ENCODE results near the gene MILR1. TPM values are rescaled to one million over a fixed set of nuclear protein-coding genes. Genes with fewer than 3 reads are reported as not detected.

Gene MILR1
- total and polyA plus RNA-seq, 2 experiments from 2014 or later, result 0.47 TPM

DNA sequence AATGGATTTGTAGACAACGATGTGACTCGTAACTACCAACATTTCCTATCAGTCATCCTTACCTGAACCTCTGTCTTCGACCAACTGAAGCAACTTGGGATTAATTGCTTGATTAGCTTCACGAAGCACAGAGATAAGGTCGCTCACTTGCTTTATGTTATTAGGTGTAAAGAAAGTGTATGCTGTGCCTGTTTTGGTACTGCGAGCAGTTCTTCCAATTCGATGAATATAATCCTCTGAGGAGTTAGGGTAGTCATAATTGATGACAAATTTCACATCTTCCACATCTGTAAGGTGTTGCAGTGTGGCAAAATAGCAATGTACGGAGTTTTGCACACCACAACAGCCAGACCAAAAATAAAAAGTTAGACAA is 51.6 kb downstream of the MILR1 start:
- WGBS (ENCODE audit: low lambda C conversion rate, missing lambda C conversion rate), result 89% methylated on average over 8 of the region's 8 CpGs
- Histone ChIP-seq H4K20me1 (ENCODE audit: insufficient read depth, poor library complexity, severe bottlenecking) (peaks cover 72% of the 10 kb centered on the region), H3K4me2 (no peak overlapping the region), H3K4me3 (no peak overlapping the region), H3K27me3 (no peaks in the 10 kb centered on the region), H3K9me3 (ENCODE audit: low read depth) (no peaks in the 10 kb centered on the region), H3K79me2 (peaks cover 71% of the 10 kb centered on the region), H3K36me3 (replicated peaks; ENCODE audit: insufficient read depth, low read depth) (peaks cover 13% of the 10 kb centered on the region), H3K4me1 (ENCODE audit: insufficient read depth) (peaks cover 34% of the 10 kb centered on the region), H3K27ac (no peak overlapping the region), H2AFZ (no peak overlapping the region), H3K9me2 (replicated peaks; ENCODE audit: insufficient read depth) (no peaks in the 10 kb centered on the region)
- TF ChIP-seq EZH2 (IDR thresholded peaks at IDR 0.05; ENCODE audit: borderline replicate concordance), result no peak
- TF ChIP-seq EZH2phosphoT487 (IDR thresholded peaks at IDR 0.05; ENCODE audit: low read depth, severe bottlenecking, unreplicated experiment), result no peak
- TF ChIP-seq, protein P1, sequence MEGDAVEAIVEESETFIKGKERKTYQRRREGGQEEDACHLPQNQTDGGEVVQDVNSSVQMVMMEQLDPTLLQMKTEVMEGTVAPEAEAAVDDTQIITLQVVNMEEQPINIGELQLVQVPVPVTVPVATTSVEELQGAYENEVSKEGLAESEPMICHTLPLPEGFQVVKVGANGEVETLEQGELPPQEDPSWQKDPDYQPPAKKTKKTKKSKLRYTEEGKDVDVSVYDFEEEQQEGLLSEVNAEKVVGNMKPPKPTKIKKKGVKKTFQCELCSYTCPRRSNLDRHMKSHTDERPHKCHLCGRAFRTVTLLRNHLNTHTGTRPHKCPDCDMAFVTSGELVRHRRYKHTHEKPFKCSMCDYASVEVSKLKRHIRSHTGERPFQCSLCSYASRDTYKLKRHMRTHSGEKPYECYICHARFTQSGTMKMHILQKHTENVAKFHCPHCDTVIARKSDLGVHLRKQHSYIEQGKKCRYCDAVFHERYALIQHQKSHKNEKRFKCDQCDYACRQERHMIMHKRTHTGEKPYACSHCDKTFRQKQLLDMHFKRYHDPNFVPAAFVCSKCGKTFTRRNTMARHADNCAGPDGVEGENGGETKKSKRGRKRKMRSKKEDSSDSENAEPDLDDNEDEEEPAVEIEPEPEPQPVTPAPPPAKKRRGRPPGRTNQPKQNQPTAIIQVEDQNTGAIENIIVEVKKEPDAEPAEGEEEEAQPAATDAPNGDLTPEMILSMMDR (IDR thresholded peaks at IDR 0.05; ENCODE audit: poor library complexity), result no peak
- DNase-seq (ENCODE audit: low spot score), result no peak

DNA sequence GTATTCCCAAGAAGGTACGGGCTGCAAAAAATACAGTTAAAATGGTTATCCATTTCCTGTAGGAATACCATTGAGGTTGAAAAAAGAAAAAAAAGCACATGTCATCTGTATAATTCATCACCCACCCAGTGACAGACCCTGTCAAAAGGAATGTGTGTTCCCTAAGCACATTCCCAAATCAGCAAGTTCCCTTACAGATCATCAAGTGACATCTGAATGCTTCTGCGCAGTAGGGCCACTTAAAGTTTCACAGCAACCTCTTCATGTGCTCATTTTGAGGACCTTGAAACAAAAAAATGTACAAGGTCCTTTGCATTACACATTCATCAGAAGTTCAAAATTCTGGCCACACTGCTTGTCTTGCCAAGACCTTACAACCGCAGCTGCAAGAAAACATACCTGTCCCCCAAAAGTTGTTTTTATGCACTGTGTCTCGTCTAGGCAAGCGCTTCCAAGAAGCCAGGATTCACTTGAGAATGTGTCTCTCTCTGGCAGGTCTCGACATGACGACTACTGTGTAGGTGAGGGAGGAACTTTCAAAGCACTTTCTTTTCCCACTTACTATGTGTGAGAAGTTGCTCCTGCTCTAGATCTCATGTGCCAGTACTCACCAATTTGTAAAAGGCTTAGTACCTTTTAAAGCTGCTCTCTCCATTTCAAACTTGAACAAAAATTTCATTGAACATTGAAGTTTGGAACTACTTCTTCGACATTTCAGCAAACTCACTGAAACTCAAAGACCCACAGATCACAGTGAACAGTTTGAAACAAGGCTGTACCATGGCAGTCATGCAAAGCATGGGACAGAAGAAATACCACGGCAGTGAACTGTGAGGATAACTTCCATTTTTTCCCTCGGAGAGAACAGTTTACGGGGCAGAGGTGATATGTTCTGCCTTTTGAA is 52.2 kb downstream of the MILR1 start:
- WGBS (ENCODE audit: low lambda C conversion rate, missing lambda C conversion rate), result 94% methylated on average over 11 of the region's 11 CpGs
- Histone ChIP-seq H3K4me2 (no peak overlapping the region), H3K9me2 (replicated peaks; ENCODE audit: insufficient read depth) (no peaks in the 10 kb centered on the region), H3K79me2 (peaks cover 70% of the 10 kb centered on the region), H3K36me3 (replicated peaks; ENCODE audit: insufficient read depth, low read depth) (peaks cover 13% of the 10 kb centered on the region), H3K9me3 (ENCODE audit: low read depth) (no peaks in the 10 kb centered on the region), H3K4me1 (ENCODE audit: insufficient read depth) (peaks cover 29% of the 10 kb centered on the region), H3K27me3 (no peaks in the 10 kb centered on the region), H3K27ac (no peak overlapping the region), H3K4me3 (no peak overlapping the region), H4K20me1 (ENCODE audit: insufficient read depth, poor library complexity, severe bottlenecking) (peaks cover 72% of the 10 kb centered on the region), H2AFZ (no peak overlapping the region)
- TF ChIP-seq EZH2phosphoT487 (IDR thresholded peaks at IDR 0.05; ENCODE audit: low read depth, severe bottlenecking, unreplicated experiment), result no peak
- TF ChIP-seq, protein P1 (IDR thresholded peaks at IDR 0.05; ENCODE audit: poor library complexity), result no peak
- TF ChIP-seq EZH2 (IDR thresholded peaks at IDR 0.05; ENCODE audit: borderline replicate concordance), result no peak
- DNase-seq (ENCODE audit: low spot score), result no peak

DNA sequence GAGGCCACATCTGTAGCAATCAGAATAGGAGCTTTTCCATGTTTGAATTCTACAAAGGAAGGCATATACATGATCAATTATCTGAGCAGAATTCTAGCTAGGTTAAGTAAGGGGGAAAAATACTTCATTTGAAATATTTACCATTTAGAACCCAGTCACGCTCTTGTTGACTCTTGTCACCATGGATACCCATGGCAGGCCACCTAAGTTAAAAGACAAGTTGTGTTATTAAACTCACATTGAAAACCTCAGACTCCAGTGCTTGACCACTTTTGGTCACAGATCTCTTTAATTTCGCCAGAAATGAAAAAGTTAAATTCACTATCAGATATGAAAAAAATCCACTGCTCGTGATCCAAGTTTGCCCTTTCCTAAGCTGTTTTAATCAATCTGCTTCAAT is 53.1 kb downstream of the MILR1 start:
- Histone ChIP-seq H2AFZ (no peak overlapping the region), H3K4me3 (no peak overlapping the region), H3K27me3 (no peaks in the 10 kb centered on the region), H4K20me1 (ENCODE audit: insufficient read depth, poor library complexity, severe bottlenecking) (peaks cover 72% of the 10 kb centered on the region), H3K27ac (peak overlapping the region; percentile 9), H3K4me1 (ENCODE audit: insufficient read depth) (peaks cover 29% of the 10 kb centered on the region), H3K79me2 (peaks cover 69% of the 10 kb centered on the region), H3K4me2 (no peak overlapping the region), H3K9me2 (replicated peaks; ENCODE audit: insufficient read depth) (no peaks in the 10 kb centered on the region), H3K9me3 (ENCODE audit: low read depth) (no peaks in the 10 kb centered on the region), H3K36me3 (replicated peaks; ENCODE audit: insufficient read depth, low read depth) (peaks cover 13% of the 10 kb centered on the region)
- WGBS (ENCODE audit: low lambda C conversion rate, missing lambda C conversion rate), result 90% methylated on average over 3 of the region's 3 CpGs
- TF ChIP-seq, protein P1 (IDR thresholded peaks at IDR 0.05; ENCODE audit: poor library complexity), result no peak
- TF ChIP-seq EZH2 (IDR thresholded peaks at IDR 0.05; ENCODE audit: borderline replicate concordance) (no peak), EZH2phosphoT487 (IDR thresholded peaks at IDR 0.05; ENCODE audit: low read depth, severe bottlenecking, unreplicated experiment) (no peak)
- no peak for DNase-seq (ENCODE audit: low spot score)
